B cell (primary cell): Measurements from ENCODE around the gene PDAP1.

Experiments used
- EZH2 ChIP-seq: IDR thresholded peaks from 2 replicates; pipeline ENCODE4 v1.6.1; 2012; ENCODE audit warnings: borderline replicate concordance, low read depth, mild to moderate bottlenecking, moderate library complexity, low read length; ENCODE audit not compliant: insufficient read depth, poor library complexity, severe bottlenecking
- TF ChIP-seq, protein P1 (sequence below): fragments of 200-600 bp; IDR thresholded peaks from one replicate; pipeline ENCODE4 v1.8.0; 2022; ENCODE audit warnings: antibody characterized with exemption, mild to moderate bottlenecking

DNA sequence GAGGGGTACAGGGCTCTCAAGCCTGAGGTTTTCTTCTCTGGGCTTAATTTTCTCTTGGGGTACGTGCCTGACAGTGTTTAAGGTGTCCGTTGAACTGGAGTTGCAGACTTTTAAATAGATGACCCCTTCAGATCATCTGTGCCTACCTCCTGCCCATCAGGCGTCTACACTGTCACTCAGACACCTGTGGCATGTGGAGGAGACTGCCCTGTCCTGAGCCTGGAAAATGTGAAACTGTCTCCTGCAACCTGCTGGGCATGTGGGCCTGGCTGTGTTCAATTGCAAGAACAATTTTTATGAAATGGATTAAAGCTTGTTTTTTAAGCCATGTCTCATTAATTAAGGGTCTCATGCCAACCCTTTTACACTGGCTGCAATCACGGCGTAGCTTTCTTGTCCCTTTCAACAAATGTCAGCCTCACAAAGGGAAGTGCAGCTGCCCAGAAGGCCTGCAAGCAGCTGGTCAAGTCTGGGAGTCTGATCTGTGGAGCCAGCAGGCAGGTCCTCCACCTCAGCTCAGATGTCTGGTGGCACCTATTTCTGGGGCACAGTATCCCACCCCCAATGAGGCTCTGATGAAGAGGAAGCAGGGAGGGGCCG, 48.8 kb upstream of the PDAP1 start:
- no peak for TF ChIP-seq EZH2
- TF ChIP-seq, protein P1, sequence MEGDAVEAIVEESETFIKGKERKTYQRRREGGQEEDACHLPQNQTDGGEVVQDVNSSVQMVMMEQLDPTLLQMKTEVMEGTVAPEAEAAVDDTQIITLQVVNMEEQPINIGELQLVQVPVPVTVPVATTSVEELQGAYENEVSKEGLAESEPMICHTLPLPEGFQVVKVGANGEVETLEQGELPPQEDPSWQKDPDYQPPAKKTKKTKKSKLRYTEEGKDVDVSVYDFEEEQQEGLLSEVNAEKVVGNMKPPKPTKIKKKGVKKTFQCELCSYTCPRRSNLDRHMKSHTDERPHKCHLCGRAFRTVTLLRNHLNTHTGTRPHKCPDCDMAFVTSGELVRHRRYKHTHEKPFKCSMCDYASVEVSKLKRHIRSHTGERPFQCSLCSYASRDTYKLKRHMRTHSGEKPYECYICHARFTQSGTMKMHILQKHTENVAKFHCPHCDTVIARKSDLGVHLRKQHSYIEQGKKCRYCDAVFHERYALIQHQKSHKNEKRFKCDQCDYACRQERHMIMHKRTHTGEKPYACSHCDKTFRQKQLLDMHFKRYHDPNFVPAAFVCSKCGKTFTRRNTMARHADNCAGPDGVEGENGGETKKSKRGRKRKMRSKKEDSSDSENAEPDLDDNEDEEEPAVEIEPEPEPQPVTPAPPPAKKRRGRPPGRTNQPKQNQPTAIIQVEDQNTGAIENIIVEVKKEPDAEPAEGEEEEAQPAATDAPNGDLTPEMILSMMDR = no peak
